M059J (cell line): Measurements from ENCODE around the gene CACNB1. TPM values are rescaled to one million over a fixed set of nuclear protein-coding genes. Genes with fewer than 3 reads are reported as not detected.

ENCODE experiments used
- DNase-seq: peaks from one replicate; pipeline ENCODE4 v3.0.0-alpha.2; 2012; ENCODE audit warnings: low read depth
- total RNA-seq: library from RNA; depleted of rRNA; stranded (reverse); fragments of >200 nt; shearing (Covaris generic); gene quantifications from 2 replicates; pipeline ENCODE4 v1.2.3, GENCODE V29; 2014; rRNA removed

The CACNB1 gene
- total RNA-seq: 0.59 and 1.2 TPM in 2 replicates

GRCh38 chr17:39197380-39198185 is at the start of gene CACNB1:
TSS of gene CACNB1 (minus strand) at chr17:39197669. CDS start at chr17:39197495, 174 bp downstream.
- peak; percentile 73 for DNase-seq

GRCh38 chr17:39246274-39246673 is 48.8 kb upstream of the CACNB1 start:
- no peak for DNase-seq

GRCh38 chr17:39244600-39245570 is 47.4 kb upstream of the CACNB1 start:
- peak; percentile 74 for DNase-seq

- DNase-seq: no peak
Measured at GRCh38 chr17:39244016-39244599, 46.6 kb upstream of the CACNB1 start.

GRCh38 chr17:39243155-39243554 is 45.7 kb upstream of the CACNB1 start:
- no peak for DNase-seq

- no peak for DNase-seq
Measured at GRCh38 chr17:39240631-39241030, 43.2 kb upstream of the CACNB1 start.

GRCh38 chr17:39239640-39240314 is 42.3 kb upstream of the CACNB1 start:
- peak; percentile 36 for DNase-seq

GRCh38 chr17:39238311-39238972 is 41.0 kb upstream of the CACNB1 start:
- peak; percentile 85 for DNase-seq

GRCh38 chr17:39237586-39237985 is 40.1 kb upstream of the CACNB1 start:
- DNase-seq: no peak

GRCh38 chr17:39236981-39237441 is 39.5 kb upstream of the CACNB1 start:
- DNase-seq: no peak

- DNase-seq: no peak
Measured at GRCh38 chr17:39236450-39236927, 39.0 kb upstream of the CACNB1 start.

GRCh38 chr17:39235555-39236449 is 38.3 kb upstream of the CACNB1 start:
- DNase-seq: peak; percentile 65

- DNase-seq: peak; percentile 30
Measured at GRCh38 chr17:39231591-39232551, 34.4 kb upstream of the CACNB1 start.

- DNase-seq: no peak
Measured at GRCh38 chr17:39231091-39231561, 33.7 kb upstream of the CACNB1 start.

- DNase-seq: no peak
Measured at GRCh38 chr17:39230361-39230760, 32.9 kb upstream of the CACNB1 start.

- DNase-seq: peak; percentile 65
Measured at GRCh38 chr17:39229274-39229913, 31.9 kb upstream of the CACNB1 start.

- no peak for DNase-seq
Measured at GRCh38 chr17:39227364-39227919, 30.0 kb upstream of the CACNB1 start.
